HG03520 (cell line): ENCODE data around the gene MYL7.
"Not testable (repeated sequence)": the region's sequence is repeated elsewhere in the genome, so short reads cannot be mapped to it uniquely, and the experiment has no call there.

Experiments used
- ATAC-seq: cut with Tn5 transposase; IDR thresholded peaks from one replicate; pipeline ENCODE4 v1.9.1; 2021; ENCODE audit warnings: mild to moderate bottlenecking, moderate library complexity; ENCODE audit not compliant: unreplicated experiment

Gene MYL7

DNA sequence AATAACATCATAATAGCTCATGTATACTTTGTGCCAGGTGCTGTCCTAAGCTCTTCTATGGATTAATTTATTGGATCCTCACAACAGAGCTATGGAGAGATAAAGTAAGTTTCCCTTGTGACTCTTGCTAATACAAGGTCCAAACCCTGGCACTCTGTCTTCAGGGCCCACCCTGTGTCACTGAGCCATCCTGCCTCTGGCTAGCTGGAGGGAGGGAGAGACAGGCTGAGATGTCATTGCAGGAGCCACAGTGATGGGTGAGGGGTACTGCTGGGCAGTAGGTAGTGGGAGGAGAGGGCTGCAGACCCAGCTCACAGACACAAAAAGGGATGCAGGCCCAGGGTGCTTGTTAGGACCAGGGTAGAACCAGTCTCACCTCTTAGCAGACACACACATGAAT lies 31.2 kb upstream of the MYL7 start:
- no peak for ATAC-seq

DNA sequence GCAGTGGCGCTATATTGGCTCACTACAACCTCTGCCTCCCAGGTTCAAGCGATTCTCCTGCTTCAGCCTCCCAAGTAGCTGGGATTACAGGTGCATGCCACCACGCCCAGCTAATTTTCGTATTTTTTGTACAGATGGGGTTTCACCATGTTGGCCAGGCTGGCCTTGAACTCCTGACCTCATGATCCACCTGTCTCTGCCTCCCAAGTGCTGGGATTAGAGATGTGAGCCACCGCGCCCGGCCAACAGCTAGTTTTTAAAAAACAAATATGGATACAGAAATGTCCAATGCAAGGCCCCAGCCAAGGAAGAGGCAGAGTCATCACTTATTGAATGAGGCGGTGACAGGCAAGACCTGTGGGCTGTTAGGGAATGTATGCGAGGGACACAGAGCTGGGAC lies 30.8 kb upstream of the MYL7 start:
- not testable (repeated sequence) for ATAC-seq

DNA sequence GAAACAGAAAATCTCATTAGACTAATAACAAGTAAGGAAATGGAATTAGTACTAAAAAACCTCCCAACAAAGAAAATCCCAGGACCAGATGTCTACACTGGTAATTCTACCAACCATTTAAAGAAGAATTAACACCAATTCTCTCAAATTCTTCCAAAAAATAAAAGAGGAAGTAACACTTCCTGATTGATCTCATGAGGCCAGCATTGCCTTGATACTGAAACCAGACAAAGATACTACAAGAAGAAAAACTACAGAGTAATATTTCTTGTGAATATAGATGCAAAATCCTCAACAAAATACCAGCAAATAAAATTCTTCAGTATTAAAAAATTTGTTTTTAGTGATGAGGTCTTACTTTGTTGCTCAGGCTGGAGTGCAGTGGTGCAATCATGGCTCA lies 26.8 kb upstream of the MYL7 start:
- ATAC-seq, result no peak

- ATAC-seq, result no peak
Observed at GRCh38 chr7:44163591-44163990, 22.5 kb upstream of the MYL7 start.

- ATAC-seq, result no peak
Observed at GRCh38 chr7:44162785-44163395, 21.8 kb upstream of the MYL7 start.

- ATAC-seq, result no peak
Observed at GRCh38 chr7:44162179-44162578, 21.0 kb upstream of the MYL7 start.

DNA sequence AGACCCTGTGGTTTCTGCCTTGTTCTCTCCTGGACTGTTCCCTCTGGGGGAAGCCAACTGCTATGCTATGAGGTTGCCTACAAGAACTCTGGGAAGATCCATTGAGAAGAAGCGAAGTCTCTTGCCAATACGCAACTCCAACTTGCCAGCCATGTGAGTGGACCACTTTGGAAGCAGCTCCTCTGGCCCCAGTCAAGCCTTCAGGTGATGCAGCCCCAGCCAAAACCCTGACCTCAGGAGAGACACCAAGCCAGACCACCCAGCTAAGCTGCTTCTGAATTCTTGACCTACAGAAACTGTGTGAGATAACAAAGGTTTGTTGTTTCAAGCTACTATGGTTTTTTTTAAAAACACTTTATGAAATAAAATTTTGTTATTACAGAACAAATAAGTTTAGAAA lies 20.2 kb upstream of the MYL7 start:
- ATAC-seq, result no peak

DNA sequence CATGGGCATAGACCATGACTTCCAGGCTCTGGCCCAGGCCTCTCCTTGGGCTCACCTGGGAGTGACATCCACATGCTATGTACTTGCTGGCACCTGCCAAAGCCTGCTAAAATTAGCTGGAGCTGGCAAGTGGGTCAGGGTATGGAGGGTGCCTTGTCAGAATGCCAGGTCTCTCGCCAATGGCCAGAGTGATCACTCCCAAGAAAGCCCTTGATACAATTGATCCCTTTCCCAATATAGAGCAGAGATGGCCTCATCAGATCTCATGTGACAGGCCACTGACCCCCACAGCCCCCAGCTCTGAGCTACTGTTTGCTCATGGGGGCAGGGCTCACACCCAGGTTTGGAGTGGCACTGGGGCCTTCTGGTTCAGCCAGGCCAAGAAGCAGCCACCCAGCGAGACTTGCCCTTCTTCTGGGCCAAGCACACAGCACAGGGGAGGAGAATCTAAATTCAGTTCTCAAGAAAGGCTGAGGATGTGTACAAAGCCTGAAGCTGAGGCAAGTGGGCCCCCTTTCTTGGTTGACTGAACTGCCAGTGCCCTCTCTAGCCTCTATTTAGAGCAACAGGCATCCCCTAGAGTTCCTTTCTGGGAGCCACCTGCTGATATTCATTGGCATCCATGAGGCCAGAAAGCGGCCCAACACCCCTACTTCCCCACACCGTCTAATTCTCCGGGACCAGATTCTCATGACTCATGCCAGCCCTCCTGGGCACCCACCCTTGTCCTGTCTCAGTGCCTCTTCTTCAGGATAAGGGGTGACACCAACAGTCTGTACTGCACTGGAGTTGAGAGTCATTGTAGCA lies 18.9 kb upstream of the MYL7 start:
- ATAC-seq, result no peak

DNA sequence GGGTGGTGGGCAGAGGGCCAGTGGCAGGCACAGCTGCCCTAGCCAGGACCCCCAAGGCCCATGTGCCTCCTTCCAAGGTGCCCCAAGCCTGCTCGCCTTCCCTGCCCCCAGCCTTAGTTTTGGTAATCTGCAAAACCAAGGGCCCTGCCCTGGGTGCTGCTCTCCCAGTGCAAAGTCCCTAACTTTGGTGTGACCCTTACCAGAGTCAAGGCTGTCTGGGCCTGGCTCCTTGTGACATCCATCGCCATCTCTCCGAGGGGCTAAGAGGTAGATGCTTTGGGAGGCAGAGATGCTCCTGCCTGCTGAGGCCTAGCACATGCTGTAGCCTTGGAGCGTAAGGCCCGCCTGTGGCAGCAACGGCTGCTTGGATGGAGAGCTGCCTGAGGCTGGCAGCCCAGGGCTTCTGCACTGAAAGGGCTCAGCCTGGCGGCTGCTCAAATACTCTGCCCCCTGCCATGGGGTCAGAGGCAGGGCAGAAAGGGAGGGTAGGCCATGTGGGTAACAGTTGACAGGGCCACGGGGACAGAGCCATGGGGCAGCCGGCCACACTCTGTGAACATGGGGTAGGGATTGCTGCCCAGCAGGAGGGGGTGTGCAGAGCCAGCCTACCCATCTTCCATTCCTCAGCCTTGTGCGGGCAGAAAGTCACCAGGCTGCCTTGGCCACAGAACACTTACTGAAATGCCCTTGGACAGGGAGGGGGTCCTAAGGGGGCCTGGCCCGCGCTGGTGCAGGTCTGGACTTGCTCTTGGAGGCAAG lies 17.9 kb upstream of the MYL7 start:
- no peak for ATAC-seq

GRCh38 chr7:44158096-44158872 lies 17.2 kb upstream of the MYL7 start:
- ATAC-seq, result no peak

- no peak for ATAC-seq
Observed at GRCh38 chr7:44157116-44158080, 16.3 kb upstream of the MYL7 start.

- no peak for ATAC-seq
Observed at GRCh38 chr7:44156453-44157010, 15.4 kb upstream of the MYL7 start.

DNA sequence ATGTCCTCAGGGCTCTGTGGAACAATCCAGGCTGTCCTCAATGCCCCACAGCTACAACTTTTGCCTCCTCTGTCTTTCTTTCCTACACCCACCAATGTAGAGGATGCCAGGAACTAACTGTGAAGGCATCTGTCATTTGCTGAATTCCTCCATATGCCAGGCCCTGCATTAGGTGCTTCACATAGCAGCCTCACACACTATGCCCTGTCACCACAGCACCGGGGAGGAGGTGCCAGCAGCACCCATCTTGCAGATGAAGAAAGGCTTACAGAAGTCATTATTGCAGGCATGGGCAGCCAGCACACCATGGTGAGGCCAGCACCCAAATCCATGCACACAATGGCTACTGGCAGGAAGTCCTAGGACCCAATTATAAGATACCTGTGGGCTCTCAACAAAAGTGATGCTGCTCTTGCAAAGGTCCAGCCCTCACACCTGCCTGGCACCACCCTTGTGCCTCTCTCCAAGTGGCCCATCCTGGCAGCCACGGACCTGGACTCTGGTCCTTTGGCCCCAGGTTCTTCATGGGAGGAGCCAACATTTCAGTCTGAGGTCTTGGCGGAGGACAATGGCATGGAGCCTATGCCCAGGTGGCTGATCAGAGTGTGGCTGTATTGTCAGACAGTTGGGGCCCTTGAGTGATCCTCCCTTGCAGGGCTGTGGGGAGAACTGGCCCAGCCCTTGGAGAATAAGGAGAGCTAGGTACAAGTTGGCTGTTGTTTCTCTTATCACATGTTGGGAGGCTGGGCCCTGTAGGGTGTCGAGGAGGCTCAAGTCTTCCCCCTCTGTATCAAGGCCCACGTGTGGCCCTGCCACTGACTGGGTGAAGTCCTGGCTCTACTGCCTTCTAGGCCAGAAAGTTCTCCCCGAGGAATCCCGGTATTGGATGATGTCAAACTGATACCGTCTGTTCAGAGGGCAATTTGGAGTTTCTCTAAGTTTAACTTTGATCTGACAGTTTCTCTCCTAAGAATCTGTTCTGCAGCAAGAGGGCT lies 14.4 kb upstream of the MYL7 start:
- no peak for ATAC-seq

DNA sequence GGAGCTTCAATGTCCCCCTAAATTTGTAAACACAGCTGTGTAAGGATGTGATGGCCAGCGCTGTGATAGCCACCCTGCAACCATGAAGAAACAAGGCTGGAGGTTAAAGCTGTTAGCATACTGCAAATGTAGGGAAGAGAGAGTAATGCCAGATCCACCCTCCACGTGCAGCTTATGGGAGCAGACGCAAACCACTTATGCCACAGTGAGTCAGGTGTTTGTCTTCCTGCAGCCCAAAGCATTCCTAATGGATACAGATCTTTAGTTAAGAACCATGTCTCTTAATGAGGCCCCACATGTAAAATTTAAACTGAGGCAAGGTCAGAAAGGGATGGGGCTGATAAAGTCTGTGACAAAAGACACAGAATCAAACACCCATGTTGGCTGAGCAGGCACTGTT lies 13.6 kb upstream of the MYL7 start:
- ATAC-seq, result no peak

DNA sequence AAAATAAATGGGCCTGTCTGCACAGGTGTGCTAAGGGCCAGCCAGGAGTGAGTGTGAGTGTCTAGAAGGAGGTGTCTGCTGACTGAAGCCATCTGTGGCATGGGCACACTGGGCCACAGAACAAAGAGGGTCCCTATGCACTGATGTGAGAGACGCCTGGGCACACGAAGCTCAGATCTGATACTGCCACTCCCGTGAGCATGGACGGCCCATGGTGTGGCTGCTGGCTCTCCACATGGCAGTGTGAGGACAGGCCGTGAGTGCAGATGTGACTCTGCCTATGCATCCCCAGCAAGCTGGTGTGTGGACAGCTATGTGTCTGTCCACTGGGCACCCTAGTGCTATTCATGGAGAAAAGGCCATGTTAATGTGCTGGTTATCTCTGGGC lies 12.8 kb upstream of the MYL7 start:
- no peak for ATAC-seq

DNA sequence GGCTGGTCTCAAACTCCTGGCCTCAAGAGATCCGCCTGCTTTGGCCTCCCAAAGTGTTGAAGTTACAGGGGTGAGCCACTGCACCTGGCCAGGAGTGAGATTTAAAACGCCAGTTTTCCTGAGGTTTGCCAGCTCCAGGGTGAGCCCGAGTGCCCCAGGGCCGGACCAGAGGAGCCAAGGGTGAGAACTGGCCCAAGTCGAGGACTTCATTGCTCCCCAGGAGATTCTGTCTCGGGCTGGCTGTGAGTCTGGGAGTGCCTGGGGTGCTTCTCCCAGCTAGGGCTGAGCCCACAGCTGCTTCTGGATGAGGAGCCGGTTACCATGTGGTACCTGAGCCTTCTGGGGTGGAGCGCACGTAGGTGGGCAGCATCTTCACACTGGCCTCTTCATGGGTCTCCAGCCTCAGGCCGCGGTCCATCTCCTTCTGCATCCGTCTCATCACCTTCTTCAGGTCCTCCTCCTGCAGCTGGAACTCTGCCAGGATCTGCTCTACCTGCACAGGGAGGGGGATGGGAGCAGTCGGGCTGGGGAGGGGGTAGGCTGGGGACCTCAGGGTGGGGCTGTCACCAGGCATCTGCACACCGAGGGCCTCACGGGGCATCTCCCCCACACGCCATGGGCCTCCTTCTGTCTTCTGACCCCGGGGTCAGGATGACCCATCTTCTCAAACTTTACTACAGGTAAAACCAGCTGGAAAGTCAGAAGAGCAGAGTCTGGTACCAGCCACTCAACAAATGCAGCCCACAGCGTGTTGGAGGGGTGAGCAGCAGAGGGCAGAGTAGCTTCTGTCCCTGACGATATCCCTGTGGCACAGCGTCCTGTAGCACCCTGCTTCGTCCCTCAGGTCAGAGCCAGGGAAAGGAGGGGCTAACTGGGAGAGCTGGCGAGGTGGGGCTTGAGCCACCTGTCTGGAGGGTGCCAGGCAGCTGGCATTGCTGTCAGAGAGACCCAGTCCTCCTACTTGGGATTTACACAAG lies 12.1 kb upstream of the MYL7 start:
- no peak for ATAC-seq

GRCh38 chr7:44151956-44152355 lies 10.8 kb upstream of the MYL7 start:
- ATAC-seq, result no peak
